ENCODE results near the gene TCOF1.

TCOF1 gene

GRCh38 chr5:150326707-150327106 lies 30.8 kb upstream of the TCOF1 start:
- no peak for DNase-seq

- DNase-seq: no peak
Observed at GRCh38 chr5:150327139-150327538, 30.4 kb upstream of the TCOF1 start.

DNA sequence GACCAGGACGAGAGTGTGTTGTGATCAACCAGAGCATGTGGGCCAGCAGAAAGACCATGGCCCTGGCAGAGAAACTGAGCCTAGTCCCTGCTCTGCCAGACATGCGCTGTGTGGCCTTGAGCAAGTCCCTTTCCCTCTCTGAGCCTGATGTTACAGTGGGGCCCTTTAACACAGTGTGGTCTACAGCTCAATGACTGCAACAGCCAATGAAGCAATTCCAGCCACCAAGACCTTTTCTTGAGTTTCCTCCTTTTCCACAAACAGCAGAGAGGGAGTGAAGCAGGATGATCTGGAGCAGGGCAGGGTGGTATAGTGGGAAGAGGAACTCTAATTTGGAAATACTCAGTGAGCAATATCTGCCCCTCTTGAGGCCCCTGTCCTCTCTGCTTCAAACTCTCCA lies 29.0 kb upstream of the TCOF1 start:
- DNase-seq: no peak

GRCh38 chr5:150329038-150329437 lies 28.5 kb upstream of the TCOF1 start:
- no peak for DNase-seq

- DNase-seq: no peak
Observed at GRCh38 chr5:150329881-150330876, 27.3 kb upstream of the TCOF1 start.

- no peak for DNase-seq
Observed at GRCh38 chr5:150333400-150333799, 24.1 kb upstream of the TCOF1 start.

DNA sequence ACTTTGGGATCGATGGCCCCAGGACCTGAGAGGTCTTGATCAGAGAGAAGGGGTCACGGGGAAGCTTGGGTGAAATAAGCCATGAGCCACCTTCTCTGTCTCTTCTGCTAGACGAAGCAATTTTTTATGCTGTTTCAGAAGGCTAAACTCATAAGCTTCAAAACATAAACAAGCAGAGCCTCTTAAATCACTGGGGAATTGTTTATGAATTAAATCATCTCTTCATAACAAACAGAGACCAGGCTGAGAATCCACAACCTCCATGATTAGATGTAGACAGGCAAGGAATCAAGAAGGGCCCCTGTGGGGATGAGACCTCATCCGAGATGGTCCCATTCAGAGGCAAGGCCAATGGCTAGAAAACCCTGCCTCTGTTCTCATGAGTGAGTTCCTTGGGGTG lies 21.7 kb upstream of the TCOF1 start:
- no peak for DNase-seq

DNA sequence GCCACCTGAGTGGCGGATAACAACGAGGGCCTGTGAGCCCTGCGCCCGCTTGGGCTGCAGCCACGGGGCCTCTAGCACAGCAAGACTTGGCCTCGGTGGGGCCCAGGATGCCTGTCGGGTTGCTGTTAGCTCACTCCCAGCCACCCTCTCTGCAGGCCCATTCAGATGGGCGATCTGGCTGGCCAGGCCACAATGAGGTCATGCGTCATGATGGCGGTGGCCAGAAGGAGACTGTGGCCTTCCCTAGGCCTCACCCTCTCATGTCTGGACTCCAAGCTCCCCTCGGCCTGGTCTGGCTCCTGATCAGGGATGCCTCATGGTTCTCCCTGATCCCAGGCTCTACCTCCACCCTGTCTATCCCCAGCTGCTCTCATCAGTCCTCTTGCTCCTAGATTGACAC lies 19.0 kb upstream of the TCOF1 start:
- no peak for DNase-seq

DNA sequence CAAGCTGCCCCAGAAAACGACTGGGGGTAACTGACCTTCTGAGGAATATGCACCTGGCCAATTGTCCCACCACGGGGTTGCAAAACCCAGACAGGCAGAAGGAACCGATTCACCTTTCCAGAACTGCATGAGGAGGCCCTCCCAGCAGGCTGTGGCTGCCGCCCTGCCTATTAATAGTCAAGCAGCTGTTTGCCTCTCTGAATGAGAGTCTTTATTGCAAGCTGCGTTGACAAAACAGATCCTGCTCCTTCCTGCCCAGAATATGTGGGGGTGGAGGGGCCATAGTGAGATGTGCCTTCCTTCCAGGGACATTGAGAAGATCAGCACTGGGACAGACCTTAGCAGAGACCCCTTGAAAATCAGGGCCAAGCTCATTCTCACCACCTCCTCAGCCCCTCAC lies 18.3 kb upstream of the TCOF1 start:
- DNase-seq: no peak

- no peak for DNase-seq
Observed at GRCh38 chr5:150339841-150340240, 17.7 kb upstream of the TCOF1 start.

DNA sequence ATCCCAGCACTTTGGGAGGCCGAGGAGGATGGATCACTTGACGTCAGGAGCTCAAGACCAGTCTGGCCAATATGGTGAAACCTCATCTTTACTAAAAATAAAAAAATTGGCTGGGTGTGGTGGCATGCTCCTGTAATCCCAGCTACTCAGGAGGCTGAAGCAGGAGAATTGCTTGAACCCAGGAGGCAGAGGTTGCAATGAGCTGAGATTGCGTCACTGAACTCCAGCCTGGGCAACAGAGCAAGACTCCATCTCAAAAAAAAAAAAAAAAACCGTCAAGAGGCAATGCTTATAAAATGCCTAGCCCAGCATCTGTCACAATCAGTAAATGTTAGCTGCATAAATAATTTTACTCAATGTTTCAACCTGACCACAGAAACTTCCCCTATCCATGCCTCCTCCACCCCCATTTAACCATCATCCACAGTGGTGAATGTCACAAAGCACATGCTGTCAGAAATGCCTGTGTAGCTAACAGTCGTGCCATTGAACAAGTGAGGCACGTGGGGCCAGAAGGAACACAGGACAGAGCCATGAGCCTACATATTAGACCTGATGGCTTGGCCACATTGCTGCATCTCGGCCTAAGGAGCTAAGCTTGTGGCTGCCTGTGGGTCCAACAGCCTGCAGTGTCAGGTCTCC lies 16.8 kb upstream of the TCOF1 start:
- DNase-seq: no peak

- DNase-seq: no peak
Observed at GRCh38 chr5:150341331-150341730, 16.2 kb upstream of the TCOF1 start.

DNA sequence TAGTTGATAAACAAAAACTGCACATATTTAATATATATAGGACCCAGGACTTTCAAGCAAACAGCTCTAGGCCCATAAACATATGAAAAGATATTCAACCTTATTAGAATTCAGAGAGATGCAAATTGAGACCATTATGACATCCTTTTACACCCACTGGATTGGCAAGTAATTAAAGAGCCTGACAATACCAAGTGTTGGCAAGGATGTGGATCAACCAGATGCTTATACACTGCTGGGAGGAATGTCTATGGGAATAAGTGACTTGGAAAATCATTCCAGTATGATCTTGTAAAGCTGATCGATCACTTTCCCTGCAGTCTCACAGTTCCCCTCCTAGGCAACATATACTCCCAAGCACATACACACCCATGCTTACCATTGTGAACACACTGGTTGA lies 15.5 kb upstream of the TCOF1 start:
- DNase-seq: no peak

- no peak for DNase-seq
Observed at GRCh38 chr5:150342583-150342982, 14.9 kb upstream of the TCOF1 start.

GRCh38 chr5:150343994-150344631 lies 13.4 kb upstream of the TCOF1 start:
- DNase-seq: no peak

DNA sequence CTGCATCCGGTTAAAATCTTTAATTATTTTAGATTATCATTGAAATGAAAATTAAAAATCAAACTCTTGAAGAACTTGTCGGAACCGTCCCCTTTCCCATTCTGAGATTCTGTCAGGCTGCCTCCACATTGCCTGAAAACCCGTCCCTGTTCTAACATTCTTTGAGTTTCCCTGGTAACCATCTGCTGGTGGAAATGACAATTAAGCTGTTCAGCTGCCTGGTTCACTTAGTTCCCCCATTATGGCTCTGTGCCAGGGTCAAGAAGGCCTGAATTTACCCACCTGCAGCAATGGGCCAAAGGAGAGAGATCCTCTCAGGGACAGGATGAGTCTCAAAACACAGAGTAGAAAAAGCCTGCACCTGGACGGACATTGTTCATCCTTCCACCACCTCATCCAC lies 11.8 kb upstream of the TCOF1 start:
- DNase-seq: no peak

GRCh38 chr5:150346592-150346991 lies 10.9 kb upstream of the TCOF1 start:
- DNase-seq: no peak

DNA sequence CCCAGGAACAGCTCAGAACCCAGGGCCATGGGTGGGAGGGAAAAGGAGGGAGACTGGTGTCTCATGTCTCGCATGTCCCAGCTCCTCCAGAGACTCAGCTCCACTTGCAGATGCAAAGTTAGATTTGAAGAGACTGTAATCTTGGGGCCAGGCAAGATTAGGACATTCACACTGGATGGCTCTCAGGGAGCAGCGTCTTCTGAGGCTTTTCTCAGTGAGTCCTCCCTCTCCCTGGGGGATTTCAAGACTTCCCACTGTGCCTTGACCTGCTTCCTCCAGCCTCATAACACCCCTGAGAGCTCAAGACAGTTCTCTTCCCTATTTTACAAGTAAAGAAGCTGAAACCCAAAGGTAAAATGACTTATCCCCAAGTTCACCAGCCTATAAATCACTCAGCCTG lies 10.5 kb upstream of the TCOF1 start:
- no peak for DNase-seq

DNA sequence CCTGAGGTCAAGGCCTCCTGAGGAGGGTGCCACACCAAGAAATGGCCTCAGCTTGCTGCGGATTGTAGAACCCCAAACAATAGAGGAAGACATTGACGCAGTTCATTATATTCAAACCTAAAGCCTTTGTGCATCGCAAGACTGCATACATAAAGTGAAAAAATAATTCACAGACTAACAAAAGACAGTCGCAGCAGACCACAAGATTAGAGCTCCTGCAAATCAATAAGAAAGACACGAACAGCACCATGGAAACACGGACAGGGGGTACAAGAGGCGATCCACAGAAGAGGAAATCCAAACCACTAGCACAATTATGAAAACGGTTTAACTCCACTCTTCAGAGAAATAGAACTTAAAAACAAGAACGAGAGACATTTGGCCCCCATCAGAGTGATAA lies 10.0 kb upstream of the TCOF1 start:
- no peak for DNase-seq

DNA sequence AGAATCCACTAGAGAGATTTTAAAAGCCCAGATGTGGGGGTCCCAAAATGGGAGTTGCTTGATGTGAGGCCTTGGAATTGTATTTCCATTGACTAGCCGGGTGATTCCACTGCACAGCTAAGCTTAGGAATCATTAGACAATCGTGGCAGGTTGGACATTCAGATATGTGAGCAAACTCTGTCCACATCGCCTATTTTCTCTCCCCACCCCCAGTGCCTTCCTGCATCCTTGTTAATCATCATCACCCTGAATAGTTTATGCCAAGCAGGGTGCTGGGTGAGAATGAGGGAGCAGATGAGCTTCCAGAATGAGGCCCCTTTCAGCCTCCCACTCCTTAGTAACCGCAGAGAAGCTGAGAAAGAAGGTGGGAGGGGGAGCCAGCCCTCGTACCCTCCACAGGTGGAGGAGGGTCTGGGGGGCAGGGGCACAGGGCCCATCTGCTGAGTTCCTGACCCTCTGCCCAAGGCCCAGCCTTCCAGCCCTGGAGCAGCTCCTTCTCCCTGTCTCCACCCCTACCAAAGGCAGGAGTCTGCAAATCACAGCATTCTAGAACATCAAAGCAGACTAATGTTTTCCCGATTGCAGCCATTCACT lies 7.7 kb upstream of the TCOF1 start:
- no peak for DNase-seq

DNA sequence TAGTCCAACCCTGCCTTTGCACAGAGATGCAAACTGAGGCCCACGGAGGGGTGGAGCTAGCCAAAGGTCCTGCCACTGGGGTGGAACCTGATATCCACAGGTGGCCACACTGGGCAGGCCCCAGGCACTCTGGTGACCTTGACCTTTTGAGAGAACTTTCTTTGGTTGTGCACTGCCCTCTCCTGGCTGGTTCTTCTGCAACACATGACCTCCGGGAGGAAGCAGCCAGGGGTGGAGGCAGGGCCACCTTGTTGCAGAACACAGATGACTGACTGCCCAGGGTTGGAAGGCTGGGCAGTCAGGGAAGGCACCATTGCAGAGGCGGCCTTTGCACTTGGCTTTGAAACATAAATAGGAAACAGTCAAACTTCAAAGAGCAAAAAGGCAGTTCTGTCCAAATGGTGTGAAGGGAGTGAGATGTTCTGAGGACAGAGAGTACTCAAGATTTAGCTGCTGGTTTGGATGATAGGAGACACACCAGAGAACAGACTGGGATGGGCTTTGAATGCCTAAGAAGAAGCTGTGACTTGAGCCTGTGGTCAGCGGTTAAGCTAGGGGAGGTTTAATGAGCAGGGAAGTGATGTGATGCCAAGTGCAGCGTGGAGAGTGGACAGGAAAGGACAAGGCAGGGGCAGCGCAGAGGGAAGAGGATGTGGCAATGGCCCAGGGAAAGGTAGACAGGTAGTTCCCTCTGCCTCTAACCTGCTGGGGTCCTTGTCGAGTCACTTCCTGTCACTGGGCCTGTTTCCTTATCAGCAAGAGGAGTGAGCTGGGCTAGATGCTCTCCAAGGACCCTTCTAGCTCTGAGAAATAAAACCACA lies 6.8 kb upstream of the TCOF1 start:
- DNase-seq: no peak

GRCh38 chr5:150352244-150353031 lies 5.1 kb upstream of the TCOF1 start:
- no peak for DNase-seq

All from NCI-H1417 treated with DMSO at 0.1 percent for 48 hours (cell line).